T-helper 1 cell (primary cell): ENCODE measurements around the gene TLE4.

ENCODE experiments used
- DNase-seq, 5 donors: peaks; one replicate each; pipeline ENCODE4 v3.0.0-alpha.2; 2012 to 2020

TLE4 gene

GRCh38 chr9:79665931-79666330, 94.2 kb downstream of the TLE4 start:
- DNase-seq, result no peak

- no peak for DNase-seq
Observed at GRCh38 chr9:79667120-79667519, 95.4 kb downstream of the TLE4 start.

- no peak for DNase-seq
Observed at GRCh38 chr9:79667817-79668436, 96.2 kb downstream of the TLE4 start.

GRCh38 chr9:79668956-79669355, 97.2 kb downstream of the TLE4 start:
- no peak for DNase-seq

- DNase-seq, result no peak
Observed at GRCh38 chr9:79670269-79670961, 98.7 kb downstream of the TLE4 start.

- DNase-seq, result no peak
Observed at GRCh38 chr9:79671558-79671957, 99.8 kb downstream of the TLE4 start.

- no peak for DNase-seq
Observed at GRCh38 chr9:79672236-79672635, 100.5 kb downstream of the TLE4 start.

- no peak for DNase-seq
Observed at GRCh38 chr9:79672891-79673290, 101.1 kb downstream of the TLE4 start.

GRCh38 chr9:79673614-79674013, 101.8 kb downstream of the TLE4 start:
- DNase-seq, result no peak

- no peak for DNase-seq
Observed at GRCh38 chr9:79674052-79674777, 102.5 kb downstream of the TLE4 start.

GRCh38 chr9:79681576-79681975, 109.8 kb downstream of the TLE4 start:
- no peak for DNase-seq

GRCh38 chr9:79682076-79682736, 110.4 kb downstream of the TLE4 start:
- DNase-seq, result no peak

- no peak for DNase-seq
Observed at GRCh38 chr9:79684059-79684458, 112.3 kb downstream of the TLE4 start.

GRCh38 chr9:79684711-79685575, 113.2 kb downstream of the TLE4 start:
- DNase-seq, result no peak

GRCh38 chr9:79685577-79685976, 113.8 kb downstream of the TLE4 start:
- DNase-seq, result no peak

GRCh38 chr9:79686381-79687130, 114.8 kb downstream of the TLE4 start:
- no peak for DNase-seq

- peak in 1 of 5 donors; percentile 76 for DNase-seq
Observed at GRCh38 chr9:79687131-79687447, 115.3 kb downstream of the TLE4 start.

GRCh38 chr9:79688363-79688762, 116.6 kb downstream of the TLE4 start:
- no peak for DNase-seq

- DNase-seq, result no peak
Observed at GRCh38 chr9:79689576-79689975, 117.8 kb downstream of the TLE4 start.

GRCh38 chr9:79691496-79691895, 119.7 kb downstream of the TLE4 start:
- no peak for DNase-seq

GRCh38 chr9:79692857-79693571, 121.2 kb downstream of the TLE4 start:
- no peak for DNase-seq
